Left ventricle myocardium inferior (tissue), 1 donor: Measurements from ENCODE around the gene OARD1. TPM values are rescaled to one million over a fixed set of nuclear protein-coding genes. Genes with fewer than 3 reads are reported as not detected.

Experiments
- DNase-seq: peaks from one replicate; pipeline ENCODE4 v3.0.0-alpha.2; 2020
- H3K27ac ChIP-seq: fragments of 200-600 bp; replicated peaks from 2 replicates; pipeline ENCODE4 v1.8.0; 2021
- H3K27me3 ChIP-seq: fragments of 200-600 bp; 2 replicates; pipeline ENCODE4 v1.8.0; 2021; ENCODE audit warnings: low read depth
- H3K36me3 ChIP-seq: fragments of 200-600 bp; 2 replicates; pipeline ENCODE4 v1.8.0; 2021
- H3K4me1 ChIP-seq: fragments of 200-600 bp; 2 replicates; pipeline ENCODE4 v1.8.0; 2021
- H3K4me3 ChIP-seq: fragments of 200-600 bp; 2 replicates; pipeline ENCODE4 v1.8.0; 2021; ENCODE audit warnings: mild to moderate bottlenecking, moderate library complexity
- H3K9me3 ChIP-seq: fragments of 200-600 bp; replicated peaks from 2 replicates; pipeline ENCODE4 v1.8.0; 2021
- CTCF ChIP-seq: fragments of 200-600 bp; IDR thresholded peaks from 2 replicates; pipeline ENCODE4 v1.8.0; 2021; ENCODE audit warnings: antibody characterized with exemption, mild to moderate bottlenecking, borderline replicate concordance
- intact Hi-C: fragments of 100-400 bp; cut with micrococcal nuclease; formaldehyde crosslinking; loops from one replicate; pipeline ENCODE4 v1.11.0; 2022
- total RNA-seq: library from RNA; stranded (reverse); fragmentation: NEBNext Ultra II Directional; extraction: Animal tissue kit (Norgen Biotek cat#: 25700); gene quantifications from one replicate; pipeline ENCODE4 v1.2.1, GENCODE V29; 2021
- donor health status: DM: no; HTN: yes; CAD: no; lungs with severe emphysema.

OARD1 gene
- total RNA-seq, 1 donor from 2014 or later = 19.9 TPM

- no peak within 1 kb of the TSS for H3K4me3 ChIP-seq
- DNase-seq = no peak
- no peaks in the 10 kb centered on the region for H3K36me3 ChIP-seq
- no peak within 1 kb of the TSS for H3K27ac ChIP-seq
- H3K4me1 ChIP-seq = peaks cover 12% of the 10 kb centered on the region
- intact Hi-C loops = no loop called here
- H3K9me3 ChIP-seq = no peaks in the 10 kb centered on the region
- TF ChIP-seq CTCF = no peak
- no peaks in the 10 kb centered on the region for H3K27me3 ChIP-seq
Measured at GRCh38 chr6:41042226-41043055, 29.7 kb downstream of the OARD1 start, which contains the start of gene TSPO2. Gene TSPO2, plus strand, starts transcription at chr6:41042467. Its CDS starts 519 bp downstream, at chr6:41042986.

DNA sequence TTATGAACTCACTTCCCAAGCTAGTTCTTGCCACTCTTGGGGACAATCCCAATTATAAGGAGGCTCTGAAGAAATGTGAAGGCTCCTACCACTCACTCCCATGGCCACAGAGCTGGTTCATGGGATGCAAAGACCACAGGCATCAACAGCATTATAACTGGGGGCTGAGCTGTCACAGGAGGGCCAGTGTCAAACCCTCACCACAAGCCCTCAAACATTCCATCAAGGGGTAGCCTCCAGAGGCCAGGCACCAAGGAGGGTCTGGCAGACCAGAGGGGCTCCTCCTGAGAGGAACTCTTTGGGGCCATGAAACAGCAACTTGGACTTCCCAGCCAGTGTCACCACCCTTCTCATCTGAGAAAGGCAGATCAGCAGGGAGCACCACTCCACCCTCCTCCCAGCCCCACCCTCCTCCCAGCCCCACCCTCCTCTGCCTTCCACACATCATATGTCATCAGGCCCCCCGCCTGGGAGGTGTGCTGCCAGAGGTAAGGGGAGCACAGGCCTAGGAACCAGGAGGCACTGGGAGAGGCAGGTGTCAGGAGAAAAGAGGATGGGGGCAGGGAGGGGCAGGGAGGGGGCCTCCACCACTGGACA, 31.1 kb downstream of the OARD1 start:
- Histone ChIP-seq H3K36me3 (no peaks in the 10 kb centered on the region), H3K4me3 (no peak overlapping the region), H3K9me3 (no peaks in the 10 kb centered on the region), H3K27ac (no peak overlapping the region), H3K27me3 (no peaks in the 10 kb centered on the region), H3K4me1 (peaks cover 7% of the 10 kb centered on the region)
- intact Hi-C loops = no loop called here
- no peak for DNase-seq
- TF ChIP-seq CTCF = no peak

- H3K9me3 ChIP-seq = no peaks in the 10 kb centered on the region
- intact Hi-C loops = no loop called here
- no peaks in the 10 kb centered on the region for H3K36me3 ChIP-seq
- no peak for TF ChIP-seq CTCF
- no peak overlapping the region for H3K4me3 ChIP-seq
- no peak for DNase-seq
- no peaks in the 10 kb centered on the region for H3K27me3 ChIP-seq
- H3K27ac ChIP-seq = no peak overlapping the region
- peaks cover 7% of the 10 kb centered on the region for H3K4me1 ChIP-seq
Measured at GRCh38 chr6:41040101-41040939, 31.8 kb downstream of the OARD1 start.

- DNase-seq = no peak
- peaks cover 7% of the 10 kb centered on the region for H3K4me1 ChIP-seq
Measured at GRCh38 chr6:41039060-41039998, 32.8 kb downstream of the OARD1 start, which contains the start of gene UNC5CL. Gene UNC5CL, minus strand, starts transcription at chr6:41039221. Its CDS starts 4,147 bp downstream, at chr6:41035074.

More at GRCh38 chr6:41039060-41039998, 32.8 kb downstream of the OARD1 start, which contains the start of gene UNC5CL:
- Histone ChIP-seq H3K36me3 (no peaks in the 10 kb centered on the region), H3K9me3 (no peaks in the 10 kb centered on the region), H3K27me3 (no peaks in the 10 kb centered on the region), H3K27ac (no peak within 1 kb of the TSS), H3K4me3 (no peak within 1 kb of the TSS)
- intact Hi-C loops = no loop called here
- TF ChIP-seq CTCF = peak; percentile 77
